Embryonic facial prominence (tissue), 1 donor: ENCODE data around the gene MCF2L.
"Not testable (repeated sequence)": the region's sequence is repeated elsewhere in the genome, so short reads cannot be mapped to it uniquely, and the experiment has no call there.

Source experiments
- DNase-seq: peaks from one replicate; pipeline ENCODE4 v3.0.0-alpha.2; 2016; ENCODE audit errors: extremely low spot score

Gene MCF2L

GRCh38 chr13:113094410-113094800 lies 125.4 kb downstream of the MCF2L start:
- DNase-seq = no peak

DNA sequence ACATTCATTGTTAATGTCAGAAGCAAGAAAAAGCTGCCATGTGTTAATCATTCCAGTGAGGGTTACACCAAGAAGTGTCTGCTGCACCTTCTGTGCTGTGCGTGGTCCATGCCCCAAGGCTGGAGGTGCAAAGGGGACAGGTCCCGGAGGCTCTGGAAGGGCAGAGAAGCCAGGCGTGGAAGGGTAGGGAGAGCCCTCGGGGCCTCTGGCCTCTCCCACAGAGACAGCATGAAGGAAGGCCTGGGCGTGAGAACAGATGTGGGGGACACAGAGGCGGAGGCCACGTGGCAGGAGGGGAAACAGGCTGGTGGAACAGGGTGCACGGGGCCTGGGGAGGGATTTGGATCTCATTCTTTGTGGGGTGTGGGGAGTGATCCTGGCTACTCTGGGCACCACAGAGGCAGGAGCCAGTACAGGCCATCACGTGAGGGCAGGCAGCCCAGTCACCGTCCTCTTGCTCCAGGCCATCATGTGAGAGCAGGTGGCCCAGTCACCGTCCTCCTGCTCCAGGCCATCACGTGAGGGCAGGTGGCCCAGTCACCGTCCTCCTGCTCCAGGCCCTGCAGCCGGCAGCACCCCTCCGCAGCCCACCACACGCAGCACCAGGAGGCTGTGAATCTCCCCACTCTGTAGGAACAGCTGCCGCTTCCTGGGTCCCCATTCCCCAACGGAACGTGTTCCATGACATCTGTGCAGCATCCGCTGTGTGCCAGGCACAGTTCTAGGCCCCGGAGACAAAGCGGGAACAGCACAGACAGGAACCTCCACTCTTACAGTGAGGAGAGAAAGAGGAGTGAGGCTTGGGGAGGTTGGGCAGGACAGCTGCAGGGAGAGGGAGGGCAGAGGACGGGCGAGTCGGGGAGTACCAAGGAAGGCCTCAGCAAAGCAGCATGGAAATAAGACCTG lies 126.4 kb downstream of the MCF2L start:
- no peak for DNase-seq

- DNase-seq = no peak
These were observed 127.2 kb downstream of the MCF2L start for GRCh38 chr13:113096052-113096744.

DNA sequence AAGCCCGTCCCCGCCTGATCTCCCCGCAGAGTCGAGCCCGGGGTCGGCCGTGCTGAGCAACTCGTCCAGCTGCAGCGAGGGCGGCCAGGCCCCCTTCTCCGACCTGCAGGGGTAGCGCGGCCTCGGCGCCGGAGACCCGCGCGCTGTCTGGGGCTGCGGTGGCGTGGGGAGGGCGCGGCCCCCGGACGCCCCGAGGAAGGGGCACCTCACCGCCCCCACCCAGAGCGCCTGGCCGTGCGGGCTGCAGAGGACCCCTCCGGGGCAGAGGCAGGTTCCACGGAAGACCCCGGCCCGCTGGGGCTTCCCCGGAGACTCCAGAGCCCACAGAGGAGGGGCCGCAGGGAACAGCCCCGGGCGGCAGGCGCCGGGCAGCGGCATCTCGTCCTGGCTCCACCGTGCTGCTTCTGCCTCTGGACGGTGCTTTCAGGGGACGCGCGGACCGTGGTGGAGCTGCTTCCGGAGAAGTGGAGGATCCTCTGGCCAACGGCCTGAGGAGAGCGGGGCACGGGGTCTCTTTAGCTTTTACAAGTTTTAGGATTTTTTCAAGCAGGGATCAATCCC lies 127.8 kb downstream of the MCF2L start:
- no peak for DNase-seq

- no peak for DNase-seq
These were observed 128.6 kb downstream of the MCF2L start for GRCh38 chr13:113097651-113098050.

- DNase-seq = no peak
These were observed 129.2 kb downstream of the MCF2L start for GRCh38 chr13:113098162-113098732.

GRCh38 chr13:113099142-113099541 lies 130.1 kb downstream of the MCF2L start:
- no peak for DNase-seq

- DNase-seq = not testable (repeated sequence)
These were observed 133.3 kb downstream of the MCF2L start for GRCh38 chr13:113102302-113102701.

- DNase-seq = no peak
These were observed 133.7 kb downstream of the MCF2L start for GRCh38 chr13:113102727-113103126.

- DNase-seq = no peak
These were observed 134.6 kb downstream of the MCF2L start for GRCh38 chr13:113103646-113104045.

DNA sequence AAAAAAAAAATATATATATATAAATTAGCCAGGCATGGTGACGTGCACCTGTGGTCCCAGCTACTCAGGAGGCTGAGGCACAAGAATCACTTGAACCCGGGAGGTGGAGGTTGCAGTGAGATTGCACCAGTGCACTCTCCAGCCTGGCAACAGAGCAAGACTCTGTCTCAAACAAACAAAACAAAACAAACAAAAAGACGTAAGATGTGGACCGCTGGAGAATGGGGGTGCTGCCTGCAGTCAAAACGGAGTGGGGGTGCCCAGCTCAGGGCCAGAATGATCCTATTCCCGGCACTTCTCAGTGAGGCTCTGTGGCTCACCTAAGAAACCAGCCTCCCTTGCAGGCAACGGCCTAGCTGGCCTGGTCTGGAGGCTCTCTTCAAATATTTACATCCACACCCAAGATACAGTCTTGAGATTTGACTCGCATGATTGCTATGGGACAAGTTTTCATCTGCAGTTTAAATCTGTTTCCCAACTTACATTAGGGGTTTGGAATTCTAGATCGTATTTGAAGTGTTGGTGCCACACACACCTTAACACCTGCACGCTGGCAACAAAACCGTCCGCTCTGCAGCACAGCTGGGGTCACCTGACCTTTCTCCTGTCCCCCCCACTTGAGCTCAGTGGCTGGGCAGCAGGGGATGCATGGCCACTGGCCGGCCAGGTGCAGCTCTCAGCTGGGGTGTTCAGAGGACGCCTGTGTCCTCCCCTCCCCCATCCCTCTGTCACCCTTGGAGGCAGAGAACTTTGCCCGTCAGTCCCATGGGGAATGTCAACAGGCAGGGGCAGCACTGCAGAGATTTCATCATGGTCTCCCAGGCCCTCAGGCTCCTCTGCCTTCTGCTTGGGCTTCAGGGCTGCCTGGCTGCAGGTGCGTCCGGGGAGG lies 136.3 kb downstream of the MCF2L start, which contains the start of gene F7:
Gene F7 (plus strand): TSS at position 760 of the 889 bp plus-strand sequence. CDS start 51 bp downstream, at position 811.
- DNase-seq = no peak

GRCh38 chr13:113105921-113106452 lies 137.0 kb downstream of the MCF2L start:
- DNase-seq = no peak

GRCh38 chr13:113106711-113107351 lies 137.8 kb downstream of the MCF2L start:
- DNase-seq = no peak

DNA sequence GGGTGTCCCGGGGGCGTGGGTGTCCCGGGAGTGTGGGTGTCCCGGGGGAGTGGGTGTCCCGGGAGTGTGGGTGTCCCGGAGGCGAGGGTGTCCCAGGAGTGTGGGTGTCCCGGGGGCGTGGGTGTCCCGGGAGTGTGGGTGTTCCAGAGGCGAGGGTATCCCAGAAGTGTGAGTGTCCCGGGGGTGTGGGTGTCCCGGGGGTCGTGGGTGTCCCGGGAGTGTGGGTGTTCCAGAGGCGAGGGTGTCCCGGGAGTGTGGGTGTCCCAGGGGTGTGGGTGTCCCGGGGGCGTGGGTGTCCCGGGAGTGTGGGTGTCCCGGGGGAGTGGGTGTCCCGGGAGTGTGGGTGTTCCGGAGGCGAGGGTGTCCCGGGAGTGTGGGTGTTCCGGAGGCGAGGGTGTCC lies 139.5 kb downstream of the MCF2L start:
- DNase-seq = not testable (repeated sequence)

DNA sequence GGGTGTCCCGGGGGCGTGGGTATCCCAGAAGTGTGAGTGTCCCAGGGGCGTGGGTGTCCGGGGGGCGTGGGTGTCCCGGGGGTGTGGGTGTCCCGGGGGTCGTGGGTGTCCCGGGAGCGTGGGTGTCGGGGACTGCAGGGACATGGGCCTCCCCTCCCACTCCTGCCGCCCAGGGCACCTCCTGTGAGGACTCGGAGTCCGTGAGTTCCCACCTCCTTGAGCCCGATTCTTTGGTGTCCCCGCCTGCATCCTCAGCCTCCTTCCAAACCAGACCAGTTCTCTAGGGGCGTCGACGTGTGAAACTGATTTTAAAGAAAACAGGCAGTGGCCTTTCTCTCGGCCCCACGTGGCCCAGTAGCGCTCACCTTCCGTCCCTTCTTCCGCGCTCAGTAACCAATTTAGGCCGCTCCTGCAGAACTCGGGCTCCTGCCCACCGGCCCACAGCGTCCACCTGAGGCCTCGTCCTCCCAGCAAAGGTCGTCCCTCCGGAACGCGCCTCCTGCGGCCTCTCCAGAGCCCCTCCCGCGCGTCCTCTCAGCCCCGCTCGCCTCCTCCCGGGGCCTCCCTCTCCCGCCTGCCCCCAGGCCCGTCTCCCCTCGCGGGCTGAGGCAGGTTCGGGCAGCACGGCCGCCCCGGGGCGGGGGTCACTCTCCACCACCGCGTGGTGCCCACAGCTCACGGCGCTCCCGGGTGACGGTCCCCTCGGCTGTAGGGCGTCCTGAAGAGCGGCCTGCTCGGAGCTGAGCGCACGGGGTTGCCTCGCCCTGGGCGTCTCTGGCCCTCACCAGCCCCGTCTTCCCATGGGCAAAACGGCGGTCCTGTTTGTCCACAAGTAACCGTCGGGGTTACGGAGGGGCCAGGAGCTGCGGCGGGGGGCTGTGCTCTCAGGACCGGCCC lies 140.4 kb downstream of the MCF2L start:
- DNase-seq = no peak

GRCh38 chr13:113110048-113110851 lies 141.2 kb downstream of the MCF2L start:
- no peak for DNase-seq

DNA sequence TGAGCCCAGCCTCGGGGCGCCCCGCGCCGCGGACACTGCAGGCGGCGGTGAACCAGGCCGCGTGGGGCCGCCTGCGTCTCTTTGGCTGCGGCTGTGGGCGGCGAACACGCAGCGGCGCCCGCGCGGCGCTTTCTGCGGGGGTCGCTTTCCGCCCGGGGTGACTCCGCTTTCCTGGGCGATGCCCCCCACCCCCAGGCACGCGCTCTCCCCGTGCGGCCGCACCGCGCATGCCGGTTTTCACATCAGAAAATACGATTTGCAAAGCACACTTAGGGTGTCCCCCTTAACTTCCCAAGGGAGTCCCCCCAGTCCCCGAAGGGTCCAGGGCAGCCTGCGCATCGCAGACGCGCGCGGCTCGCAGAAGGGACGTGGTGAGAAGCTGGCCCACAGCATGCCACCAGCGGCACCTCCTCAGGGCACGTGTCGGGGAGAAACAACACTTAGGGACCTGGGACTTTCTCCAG lies 141.9 kb downstream of the MCF2L start:
- no peak for DNase-seq

- not testable (repeated sequence) for DNase-seq
These were observed 142.8 kb downstream of the MCF2L start for GRCh38 chr13:113111821-113112220.
